HEK293T (cell line): Measurements from ENCODE around the gene FXYD6.

ENCODE experiments used
- CTCF ChIA-PET: fragments of 350-600 bp; formaldehyde crosslinking; extraction: SDS; loops from one replicate; lab custom pipeline; 2021; ENCODE audit warnings: antibody characterized with exemption, inconsistent platforms; lab: Yijun Ruan, JAX
- POLR2A ChIA-PET: fragments of 350-600 bp; formaldehyde crosslinking; extraction: SDS; loops from one replicate; lab custom pipeline; 2020; ENCODE audit warnings: antibody characterized with exemption, inconsistent platforms; lab: Yijun Ruan, JAX
- DNase-seq: peaks from one replicate; pipeline ENCODE4 v3.0.0; 2012; ENCODE audit warnings: mixed read lengths; ENCODE audit errors: extremely low spot score
- ARNT ChIP-seq: fragments of 450-650 bp; IDR thresholded peaks from 2 replicates; pipeline ENCODE4 v1.6.1; 2017; ENCODE audit warnings: mild to moderate bottlenecking
- BHLHE40 ChIP-seq: fragments of 450-650 bp; IDR thresholded peaks from 2 replicates; pipeline ENCODE4 v1.6.1; 2016; ENCODE audit warnings: mild to moderate bottlenecking, moderate library complexity, borderline replicate concordance
- CTBP1 ChIP-seq: fragments of 450-650 bp; IDR thresholded peaks from 2 replicates; pipeline ENCODE4 v1.6.1; 2016; ENCODE audit warnings: borderline replicate concordance
- ELF4 ChIP-seq: fragments of 450-650 bp; IDR thresholded peaks from 2 replicates; pipeline ENCODE4 v1.6.1; 2017; ENCODE audit warnings: antibody characterized with exemption
- FOXA1 ChIP-seq: fragments of 450-650 bp; IDR thresholded peaks from 2 replicates; pipeline ENCODE4 v1.6.1; 2016; ENCODE audit warnings: mild to moderate bottlenecking
- FOXK2 ChIP-seq: fragments of 450-650 bp; IDR thresholded peaks from 2 replicates; pipeline ENCODE4 v1.6.1; 2016; ENCODE audit warnings: mild to moderate bottlenecking
- FOXM1 ChIP-seq: fragments of 450-650 bp; IDR thresholded peaks from 2 replicates; pipeline ENCODE4 v1.6.1; 2017; ENCODE audit warnings: mild to moderate bottlenecking, borderline replicate concordance
- HDGF ChIP-seq: fragments of 450-650 bp; IDR thresholded peaks from 2 replicates; pipeline ENCODE4 v1.6.1; 2017; ENCODE audit warnings: antibody characterized with exemption, borderline replicate concordance
- L3MBTL2 ChIP-seq: fragments of 450-650 bp; conservative IDR thresholded peaks from 2 replicates; pipeline ENCODE4 v1.6.1; 2016; ENCODE audit warnings: mild to moderate bottlenecking
- LEF1 ChIP-seq: fragments of 450-650 bp; IDR thresholded peaks from 2 replicates; pipeline ENCODE4 v1.6.1; 2017; ENCODE audit warnings: mild to moderate bottlenecking, borderline replicate concordance
- NFRKB ChIP-seq: fragments of 450-650 bp; IDR thresholded peaks from 2 replicates; pipeline ENCODE4 v1.6.1; 2016; ENCODE audit warnings: mild to moderate bottlenecking, moderate library complexity
- SP1 ChIP-seq: fragments of 450-650 bp; IDR thresholded peaks from 2 replicates; pipeline ENCODE4 v1.6.1; 2017
- SUZ12 ChIP-seq: fragments of 450-650 bp; IDR thresholded peaks from 2 replicates; pipeline ENCODE4 v1.6.1; 2016; ENCODE audit warnings: mild to moderate bottlenecking
- TARDBP ChIP-seq: fragments of 450-650 bp; IDR thresholded peaks from 2 replicates; pipeline ENCODE4 v1.6.1; 2016
- ZNF384 ChIP-seq: fragments of 450-650 bp; IDR thresholded peaks from 2 replicates; pipeline ENCODE4 v1.6.1; 2016
- TF ChIP-seq, protein P1 (sequence below): fragments of 450-650 bp; IDR thresholded peaks from 2 replicates; pipeline ENCODE4 v1.6.1; 2016

The FXYD6 gene

GRCh38 chr11:117851106-117851505 lies 25.4 kb downstream of the FXYD6 start:
- CTCF ChIA-PET, result interaction anchor here (1.1 kb wide), 1 partner anchor 96 kb away, joined by 4 read pairs; no protein-coding TSS in a partner anchor
- TF ChIP-seq FOXK2 (no peak), SP1 (no peak), TARDBP (no peak), ARNT (no peak), NFRKB (no peak), L3MBTL2 (no peak), FOXM1 (no peak), CTBP1 (no peak), LEF1 (no peak), ZNF384 (no peak), ELF4 (no peak), BHLHE40 (no peak), FOXA1 (no peak), SUZ12 (no peak), HDGF (no peak)
- TF ChIP-seq, protein P1, sequence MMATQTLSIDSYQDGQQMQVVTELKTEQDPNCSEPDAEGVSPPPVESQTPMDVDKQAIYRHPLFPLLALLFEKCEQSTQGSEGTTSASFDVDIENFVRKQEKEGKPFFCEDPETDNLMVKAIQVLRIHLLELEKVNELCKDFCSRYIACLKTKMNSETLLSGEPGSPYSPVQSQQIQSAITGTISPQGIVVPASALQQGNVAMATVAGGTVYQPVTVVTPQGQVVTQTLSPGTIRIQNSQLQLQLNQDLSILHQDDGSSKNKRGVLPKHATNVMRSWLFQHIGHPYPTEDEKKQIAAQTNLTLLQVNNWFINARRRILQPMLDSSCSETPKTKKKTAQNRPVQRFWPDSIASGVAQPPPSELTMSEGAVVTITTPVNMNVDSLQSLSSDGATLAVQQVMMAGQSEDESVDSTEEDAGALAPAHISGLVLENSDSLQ, result no peak
- POLR2A ChIA-PET, result interaction anchor here (0.9 kb wide), 1 partner anchor 49 kb away, joined by 3 read pairs; no protein-coding TSS in a partner anchor
- DNase-seq, result no peak

GRCh38 chr11:117849781-117850414 lies 26.6 kb downstream of the FXYD6 start:
- CTCF ChIA-PET, result interaction anchor here (1.5 kb wide), 1 partner anchor 97 kb away, joined by 5 read pairs; no protein-coding TSS in a partner anchor
- POLR2A ChIA-PET, result no interaction called here
- no peak for DNase-seq
- TF ChIP-seq BHLHE40, result no peak
- no peak for TF ChIP-seq FOXK2
- TF ChIP-seq ZNF384, result no peak
- TF ChIP-seq FOXA1, result no peak
- TF ChIP-seq ELF4, result no peak
- TF ChIP-seq CTBP1, result no peak
- no peak for TF ChIP-seq TARDBP
- TF ChIP-seq ARNT, result no peak
- no peak for TF ChIP-seq L3MBTL2
- no peak for TF ChIP-seq FOXM1
- TF ChIP-seq, protein P1, result no peak
- TF ChIP-seq SP1, result no peak
- TF ChIP-seq HDGF, result no peak
- no peak for TF ChIP-seq NFRKB
- TF ChIP-seq LEF1, result no peak

DNA sequence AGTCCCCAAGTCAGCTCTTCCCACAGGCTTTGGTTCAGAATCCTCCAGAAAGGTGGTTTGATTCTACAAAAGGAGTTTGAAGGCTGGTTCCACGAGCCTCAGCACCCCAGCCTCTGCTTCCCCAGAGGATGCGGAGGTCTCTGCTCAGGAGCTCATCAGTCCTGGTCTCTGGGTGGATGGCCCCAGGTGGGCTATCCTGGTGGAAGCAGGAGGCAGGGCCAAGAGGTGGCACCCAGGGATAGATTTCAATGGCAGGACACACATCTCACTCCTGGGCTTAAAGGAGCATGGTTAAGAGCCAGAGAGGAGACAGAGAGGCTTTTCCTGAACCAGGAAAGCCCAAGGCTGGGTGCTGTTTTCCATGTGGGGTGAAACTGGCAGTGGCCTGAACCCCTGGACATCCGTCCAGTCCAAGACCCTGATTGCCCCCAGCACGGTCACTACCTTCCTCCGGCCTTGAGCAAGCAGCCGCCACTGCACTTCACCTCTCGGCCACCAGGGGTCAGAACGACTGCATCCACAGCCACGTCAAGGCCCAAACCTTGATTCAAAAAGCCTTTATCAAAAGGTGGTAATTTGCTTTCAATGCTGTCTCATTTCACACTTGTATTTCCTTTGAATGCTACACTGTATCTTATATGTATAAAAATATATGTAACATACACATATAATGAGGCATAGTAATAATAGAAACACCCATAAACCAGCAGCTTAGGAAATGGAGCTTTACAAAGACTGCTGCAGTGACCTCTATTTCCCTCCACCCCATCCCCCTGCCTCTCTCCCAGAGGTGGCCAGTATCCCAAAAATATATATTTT lies 32.6 kb downstream of the FXYD6 start:
- TF ChIP-seq CTBP1 (no peak), TARDBP (no peak), FOXM1 (no peak), SUZ12 (no peak), LEF1 (no peak), SP1 (no peak), ELF4 (no peak), FOXA1 (no peak), HDGF (no peak), FOXK2 (no peak), BHLHE40 (no peak), ZNF384 (no peak), L3MBTL2 (no peak), ARNT (no peak), NFRKB (no peak)
- TF ChIP-seq, protein P1, result no peak
- ChIA-PET CTCF (interaction anchor here (0.7 to 3.2 kb wide), 5 partner anchors 18 to 209 kb away, joined by 3 to 25 read pairs (median 4); no protein-coding TSS in a partner anchor), POLR2A (no interaction called here)
- DNase-seq, result peak; percentile 73

DNA sequence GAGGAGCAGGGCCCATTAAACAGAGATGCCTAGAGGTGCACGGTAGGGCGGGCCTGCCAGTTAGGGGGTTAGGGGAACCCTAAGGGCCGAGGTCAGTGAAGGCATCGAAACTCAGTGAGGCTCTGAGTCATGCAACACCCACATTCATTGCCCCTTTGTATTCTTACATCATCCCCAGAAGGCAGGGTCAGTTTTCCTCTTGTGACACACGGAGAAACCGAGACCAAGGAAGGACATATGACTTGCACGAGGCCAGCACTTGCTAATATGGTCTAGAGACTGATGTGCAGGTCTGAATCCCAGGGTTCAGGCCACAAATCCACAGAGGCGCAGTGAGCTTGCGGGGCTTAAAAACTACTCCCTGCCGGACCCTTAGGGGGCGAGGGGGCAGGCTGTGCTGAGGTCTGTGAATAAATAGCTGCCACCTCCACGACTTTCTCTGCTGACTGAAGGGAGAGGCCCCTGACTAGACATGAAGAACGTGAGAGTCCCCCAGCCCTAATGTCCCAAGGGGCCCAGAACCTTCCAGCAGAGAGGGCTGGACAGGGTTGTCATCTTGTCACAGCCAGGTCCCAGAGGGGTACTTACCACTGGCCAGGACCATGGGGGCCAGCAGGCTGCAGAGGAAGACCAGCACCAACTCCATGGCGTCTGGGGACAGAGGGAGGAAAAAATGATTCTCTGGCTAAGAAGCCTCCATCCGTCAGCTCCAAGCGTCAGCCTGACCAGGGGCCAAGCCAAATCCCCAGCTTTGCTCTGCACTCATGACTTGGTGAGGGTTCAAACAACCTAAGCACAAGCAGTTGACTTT lies 34.1 kb downstream of the FXYD6 start:
- ChIA-PET POLR2A (no interaction called here), CTCF (interaction anchor here (1.1 to 3.2 kb wide), 3 partner anchors 95 to 104 kb away, joined by 3 to 25 read pairs (median 3); no protein-coding TSS in a partner anchor)
- DNase-seq, result no peak
- TF ChIP-seq LEF1 (no peak), NFRKB (no peak), BHLHE40 (no peak), SUZ12 (no peak)

GRCh38 chr11:117841551-117842031 lies 34.9 kb downstream of the FXYD6 start:
- no peak for TF ChIP-seq ELF4
- TF ChIP-seq SP1, result no peak
- no peak for TF ChIP-seq BHLHE40
- TF ChIP-seq NFRKB, result no peak
- TF ChIP-seq LEF1, result no peak
- TF ChIP-seq FOXK2, result no peak
- TF ChIP-seq, protein P1, result no peak
- no peak for TF ChIP-seq L3MBTL2
- TF ChIP-seq ZNF384, result no peak
- no peak for TF ChIP-seq HDGF
- TF ChIP-seq CTBP1, result no peak
- no peak for TF ChIP-seq TARDBP
- ChIA-PET CTCF (interaction anchor here (3.2 kb wide), 1 partner anchor 105 kb away, joined by 25 read pairs; no protein-coding TSS in a partner anchor), POLR2A (no interaction called here)

More at GRCh38 chr11:117841551-117842031, 34.9 kb downstream of the FXYD6 start:
- no peak for DNase-seq
